Right atrium auricular region (tissue), 2 donors: ENCODE results near the gene SLC44A4. TPM values are rescaled to one million over a fixed set of nuclear protein-coding genes. Genes with fewer than 3 reads are reported as not detected.

ENCODE experiments used
- DNase-seq: peaks from one replicate; pipeline ENCODE4 v3.0.0-alpha.2; 2019; ENCODE audit warnings: low spot score
- H3K27ac ChIP-seq, 2 donors: fragments of 200-600 bp; sonication (generic); 1 replicate in 1 of 2; 2 replicates in 1 of 2; pipeline ENCODE4 v1.5.1; 2016 to 2019
- H3K27me3 ChIP-seq, 2 donors: fragments of 200-600 bp; sonication (generic); one replicate each; pipeline versions ENCODE4 v1.5.1 to v1.6.0; 2017 to 2019
- H3K36me3 ChIP-seq: fragments of 200-600 bp; sonication (generic); one replicate; pipeline ENCODE4 v1.5.1; 2016
- H3K4me1 ChIP-seq, 2 donors: fragments of 200-600 bp; sonication (generic); one replicate each; pipeline versions ENCODE4 v1.5.1 to v1.6.0; 2017 to 2019
- H3K4me3 ChIP-seq, 2 donors: fragments of 200-600 bp; sonication (generic); 1 replicate in 1 of 2; 2 replicates in 1 of 2; pipeline ENCODE4 v1.5.1; 2017 to 2019; ENCODE audit warnings: mild to moderate bottlenecking in 1 of 2, moderate library complexity in 1 of 2
- H3K9me3 ChIP-seq, 2 donors: fragments of 200-600 bp; sonication (generic); one replicate each; pipeline ENCODE4 v1.5.1; 2019
- total RNA-seq, 2 donors: library from RNA; depleted of rRNA; stranded (reverse); fragments of >200 nt; gene quantifications; one replicate each; pipeline ENCODE4 v1.1.0, GENCODE V29; 2016
- TF ChIP-seq, protein P1 (sequence below), 2 donors: fragments of 200-600 bp; sonication (generic); IDR thresholded peaks; one replicate each; pipeline ENCODE4 v1.5.1; 2019; ENCODE audit warnings: antibody characterized with exemption in 2 of 2

Gene SLC44A4
- total RNA-seq, 2 donors from 2014 or later = not detected

DNA sequence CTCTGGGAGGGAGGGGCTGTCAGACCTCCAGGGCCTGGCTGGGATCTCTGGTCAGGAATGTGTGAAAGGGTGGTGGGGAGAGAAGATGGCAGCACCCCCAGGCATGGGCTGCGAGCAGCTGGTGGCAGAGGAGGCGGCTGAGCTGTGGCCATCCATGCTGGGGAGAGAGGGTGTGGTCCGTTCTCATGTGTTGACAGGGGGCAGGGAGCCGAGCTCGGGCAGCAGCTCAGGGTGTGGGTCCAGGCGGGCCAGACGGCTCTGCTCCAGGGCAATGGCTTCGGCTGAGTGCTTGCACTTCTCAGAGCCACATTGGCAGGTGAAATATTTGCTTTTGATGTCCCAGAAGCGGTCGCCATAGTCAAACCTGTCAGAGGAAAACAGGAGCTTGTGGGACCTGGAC, 1.1 kb upstream of the SLC44A4 start:
- no peaks in the 10 kb centered on the region for H3K9me3 ChIP-seq
- DNase-seq = no peak
- H3K27ac ChIP-seq = no peak overlapping the region
- no peak overlapping the region for H3K4me3 ChIP-seq
- no peaks in the 10 kb centered on the region for H3K27me3 ChIP-seq
- no peaks in the 10 kb centered on the region for H3K4me1 ChIP-seq
- H3K36me3 ChIP-seq = peaks cover 52% of the 10 kb centered on the region
- TF ChIP-seq, protein P1, sequence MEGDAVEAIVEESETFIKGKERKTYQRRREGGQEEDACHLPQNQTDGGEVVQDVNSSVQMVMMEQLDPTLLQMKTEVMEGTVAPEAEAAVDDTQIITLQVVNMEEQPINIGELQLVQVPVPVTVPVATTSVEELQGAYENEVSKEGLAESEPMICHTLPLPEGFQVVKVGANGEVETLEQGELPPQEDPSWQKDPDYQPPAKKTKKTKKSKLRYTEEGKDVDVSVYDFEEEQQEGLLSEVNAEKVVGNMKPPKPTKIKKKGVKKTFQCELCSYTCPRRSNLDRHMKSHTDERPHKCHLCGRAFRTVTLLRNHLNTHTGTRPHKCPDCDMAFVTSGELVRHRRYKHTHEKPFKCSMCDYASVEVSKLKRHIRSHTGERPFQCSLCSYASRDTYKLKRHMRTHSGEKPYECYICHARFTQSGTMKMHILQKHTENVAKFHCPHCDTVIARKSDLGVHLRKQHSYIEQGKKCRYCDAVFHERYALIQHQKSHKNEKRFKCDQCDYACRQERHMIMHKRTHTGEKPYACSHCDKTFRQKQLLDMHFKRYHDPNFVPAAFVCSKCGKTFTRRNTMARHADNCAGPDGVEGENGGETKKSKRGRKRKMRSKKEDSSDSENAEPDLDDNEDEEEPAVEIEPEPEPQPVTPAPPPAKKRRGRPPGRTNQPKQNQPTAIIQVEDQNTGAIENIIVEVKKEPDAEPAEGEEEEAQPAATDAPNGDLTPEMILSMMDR (IDR thresholded peaks at IDR 0.05) = no peak

- no peak overlapping the region for H3K4me3 ChIP-seq
- TF ChIP-seq, protein P1 (IDR thresholded peaks at IDR 0.05) = no peak
These were observed 346 bp upstream of the SLC44A4 start for GRCh38 chr6:31879143-31879542.

DNA sequence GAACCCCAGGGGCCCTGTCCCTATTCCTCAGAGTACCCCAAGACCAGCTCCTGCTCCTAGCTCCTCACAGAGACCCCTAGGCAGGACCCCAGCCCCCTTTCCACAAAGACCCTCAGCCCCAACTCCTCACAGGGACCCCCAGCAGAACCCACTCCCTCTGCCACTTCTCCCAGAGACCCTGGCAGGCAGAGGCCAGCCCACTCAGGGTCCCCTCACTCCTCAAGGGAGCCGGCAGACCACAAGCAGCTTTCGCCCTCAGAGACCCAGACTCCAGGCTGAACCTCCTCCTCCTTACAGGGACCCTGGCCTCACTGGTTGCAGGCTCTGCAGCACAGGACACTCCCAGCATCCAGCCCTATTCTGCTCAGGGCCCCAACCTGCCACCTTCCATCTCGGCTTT, 575 bp downstream of the SLC44A4 start:
- no peak for DNase-seq
- Histone ChIP-seq H3K4me3 (no peak overlapping the region), H3K4me1 (no peaks in the 10 kb centered on the region), H3K27me3 (no peaks in the 10 kb centered on the region), H3K9me3 (no peaks in the 10 kb centered on the region), H3K36me3 (peaks cover 35% of the 10 kb centered on the region), H3K27ac (no peak overlapping the region)
- TF ChIP-seq, protein P1 (IDR thresholded peaks at IDR 0.05) = no peak

More at GRCh38 chr6:31879143-31879542, 346 bp upstream of the SLC44A4 start:
- Histone ChIP-seq H3K27me3 (no peaks in the 10 kb centered on the region), H3K4me1 (no peaks in the 10 kb centered on the region), H3K9me3 (no peaks in the 10 kb centered on the region), H3K27ac (no peak overlapping the region), H3K36me3 (peaks cover 44% of the 10 kb centered on the region)
- DNase-seq = no peak

DNA sequence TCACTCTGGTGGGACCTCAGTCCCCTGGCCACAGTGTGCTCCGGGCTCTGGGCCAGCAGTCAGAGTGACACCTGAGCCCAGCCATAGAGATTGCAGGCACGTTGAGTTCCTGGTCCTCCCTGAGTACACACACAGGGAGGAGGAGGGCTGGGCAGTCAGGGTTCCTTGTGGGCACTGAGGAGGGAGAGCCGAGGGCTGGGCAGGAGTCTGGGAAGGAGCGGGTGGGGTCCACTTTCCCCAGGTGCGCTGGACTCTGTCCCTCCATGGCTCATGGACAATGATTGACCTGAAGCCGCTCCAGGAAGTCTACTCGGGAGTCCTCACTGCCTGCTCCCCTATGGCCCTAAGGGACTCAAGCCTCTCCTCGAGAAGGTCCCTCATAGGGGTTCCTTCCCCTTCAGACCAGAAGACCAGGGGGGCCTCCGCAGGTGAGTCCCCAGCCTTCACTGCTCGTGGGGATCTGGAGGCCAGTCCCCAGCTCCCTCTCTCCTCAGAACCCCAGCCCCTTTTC, 1.1 kb downstream of the SLC44A4 start:
- Histone ChIP-seq H3K36me3 (peaks cover 30% of the 10 kb centered on the region), H3K27ac (no peak overlapping the region), H3K9me3 (no peaks in the 10 kb centered on the region), H3K4me1 (no peaks in the 10 kb centered on the region), H3K4me3 (no peak overlapping the region), H3K27me3 (no peaks in the 10 kb centered on the region)
- no peak for DNase-seq
- TF ChIP-seq, protein P1 (IDR thresholded peaks at IDR 0.05) = no peak

DNA sequence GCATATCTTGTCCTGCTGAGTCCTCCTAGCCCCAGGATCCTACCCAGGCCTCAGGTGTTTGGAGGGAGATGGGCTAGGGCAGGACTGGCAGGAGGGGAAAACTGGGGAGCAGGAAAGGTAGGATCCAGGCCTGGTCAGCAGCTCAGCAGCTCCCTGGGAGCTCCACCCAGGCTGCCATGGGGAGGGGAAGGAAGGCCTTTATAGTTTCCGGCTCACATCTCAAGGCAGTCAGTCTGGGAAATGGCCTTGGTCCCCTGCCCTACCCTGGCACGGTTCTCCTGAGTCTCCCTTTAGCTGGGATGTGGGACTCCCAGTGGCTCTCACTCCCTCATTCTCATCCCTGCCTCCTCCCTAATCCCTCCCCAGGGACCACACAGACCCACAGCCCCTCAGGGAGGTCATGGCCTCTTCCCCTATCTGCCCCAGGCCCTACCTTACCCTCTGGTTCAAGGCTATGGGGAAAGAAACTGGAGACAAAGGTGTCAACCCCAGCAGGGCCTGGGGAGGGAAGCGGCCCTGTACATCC, 1.6 kb downstream of the SLC44A4 start:
- TF ChIP-seq, protein P1 (IDR thresholded peaks at IDR 0.05) = no peak
- Histone ChIP-seq H3K4me3 (no peak overlapping the region), H3K4me1 (no peaks in the 10 kb centered on the region), H3K36me3 (peaks cover 25% of the 10 kb centered on the region), H3K9me3 (no peaks in the 10 kb centered on the region), H3K27ac (no peak overlapping the region), H3K27me3 (no peaks in the 10 kb centered on the region)
- no peak for DNase-seq

- Histone ChIP-seq H3K4me3 (no peak overlapping the region), H3K27me3 (no peaks in the 10 kb centered on the region), H3K27ac (no peak overlapping the region), H3K9me3 (no peaks in the 10 kb centered on the region), H3K36me3 (peaks cover 17% of the 10 kb centered on the region), H3K4me1 (no peaks in the 10 kb centered on the region)
- DNase-seq = no peak
- TF ChIP-seq, protein P1 (IDR thresholded peaks at IDR 0.05) = no peak
These were observed 2.4 kb downstream of the SLC44A4 start for GRCh38 chr6:31876357-31876756.
